OCI-LY3 (cell line): Measurements from ENCODE around the gene SLC12A4.

Experiments
- H2AFZ ChIP-seq: fragments of 200-600, 300-600 bp; shearing (Covaris generic); 2 replicates; pipeline ENCODE4 v1.6.0; 2014; ENCODE audit warnings: antibody characterized with exemption, low read depth, low read length
- H3K27ac ChIP-seq: fragments of 200-600, 300-600 bp; sonication (generic); 2 replicates; pipeline ENCODE4 v1.5.1; 2014; ENCODE audit warnings: mild to moderate bottlenecking, low read length, moderate library complexity, mixed read lengths
- H3K27me3 ChIP-seq: fragments of 200-600, 300-600 bp; sonication (generic); 2 replicates; pipeline ENCODE4 v1.6.1; 2014; ENCODE audit warnings: low read depth, low read length, mixed read lengths
- H3K36me3 ChIP-seq: fragments of 200-600, 300-600 bp; sonication (generic); replicated peaks from 2 replicates; pipeline ENCODE3; 2014; ENCODE audit warnings: low read depth, low read length, mixed read lengths
- H3K4me1 ChIP-seq: fragments of 300-600, 200-600 bp; sonication (generic); 2 replicates; pipeline ENCODE4 v1.6.1; 2014; ENCODE audit warnings: low read length, mixed read lengths
- H3K4me2 ChIP-seq: fragments of 200-600, 300-600 bp; sonication (generic); 2 replicates; pipeline ENCODE4 v1.6.1; 2014; ENCODE audit warnings: low read length, mixed read lengths
- H3K4me3 ChIP-seq: fragments of 300-600, 200-600 bp; sonication (generic); 2 replicates; pipeline ENCODE4 v1.5.1; 2014; ENCODE audit warnings: antibody characterized with exemption, mild to moderate bottlenecking, low read length, moderate library complexity
- H3K79me2 ChIP-seq: fragments of 300-600, 200-600 bp; shearing (Covaris generic); 2 replicates; pipeline ENCODE4 v1.6.1; 2014; ENCODE audit warnings: mild to moderate bottlenecking, low read length, mixed read lengths
- H3K9ac ChIP-seq: fragments of 300-600, 200-600 bp; shearing (Covaris generic); 2 replicates; pipeline ENCODE4 v1.6.0; 2014; ENCODE audit warnings: mild to moderate bottlenecking, low read length, moderate library complexity
- H3K9me3 ChIP-seq: fragments of 200-600, 300-600 bp; shearing (Covaris generic); 2 replicates; pipeline ENCODE4 v1.6.1; 2014; ENCODE audit warnings: low read length, mixed read lengths; ENCODE audit not compliant: insufficient read depth
- H4K20me1 ChIP-seq: fragments of 200-600, 300-600 bp; sonication (generic); 2 replicates; pipeline ENCODE4 v1.6.1; 2016; ENCODE audit warnings: low read length, mixed read lengths; ENCODE audit not compliant: insufficient read depth
- EZH2phosphoT487 ChIP-seq: fragments of 200-600 bp; shearing (Covaris generic); IDR thresholded peaks from 2 replicates; pipeline ENCODE4 v1.6.1; 2018; ENCODE audit warnings: antibody characterized with exemption, mixed run types, low read depth
- TF ChIP-seq, protein P1 (sequence below): fragments of 200-600, 300-600 bp; sonication (generic); IDR thresholded peaks from 2 replicates; pipeline ENCODE4 v1.5.1; 2014; ENCODE audit warnings: antibody characterized with exemption, low read length, low read depth

Gene SLC12A4

DNA sequence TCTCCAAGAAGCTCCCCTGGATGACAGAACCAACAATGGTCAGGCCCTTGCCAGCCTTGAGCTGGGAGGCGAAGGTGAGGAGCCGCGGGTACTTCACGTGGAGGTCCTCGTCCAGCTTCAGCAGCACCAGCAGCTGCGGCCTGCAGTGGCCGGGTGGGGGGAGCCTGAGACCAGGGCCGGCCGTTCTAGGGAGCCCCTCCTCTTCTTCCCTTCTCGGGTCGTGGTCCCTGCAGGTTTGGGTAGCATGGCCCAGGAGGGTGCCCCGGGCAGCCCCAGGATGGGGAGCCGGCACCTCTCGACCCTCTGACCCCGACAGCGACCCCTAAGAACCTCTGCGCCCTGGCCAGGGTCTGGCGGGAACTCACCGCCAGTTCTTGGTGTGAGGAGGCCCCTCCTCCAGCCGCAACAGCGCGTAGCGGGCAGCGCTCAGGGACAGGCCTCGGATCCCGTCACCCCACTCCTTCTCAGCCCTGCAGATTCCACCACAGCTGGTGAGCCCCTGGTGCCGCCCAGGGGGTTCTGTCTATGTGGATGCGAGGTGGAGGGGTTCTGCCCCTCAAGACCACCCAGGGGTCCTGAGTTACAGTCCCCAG, 21.4 kb downstream of the SLC12A4 start:
- Histone ChIP-seq H3K9me3 (no peaks in the 10 kb centered on the region), H3K27me3 (no peaks in the 10 kb centered on the region), H3K27ac (no peak overlapping the region), H4K20me1 (peaks cover 14% of the 10 kb centered on the region; the same call in 1 of the 2 replicates), H3K9ac (no peak overlapping the region), H3K4me1 (no peaks in the 10 kb centered on the region), H3K4me2 (no peak overlapping the region), H3K79me2 (no peaks in the 10 kb centered on the region), H3K36me3 (peaks cover 30% of the 10 kb centered on the region), H3K4me3 (no peak overlapping the region), H2AFZ (no peak overlapping the region)
- TF ChIP-seq EZH2phosphoT487 = no peak
- TF ChIP-seq, protein P1, sequence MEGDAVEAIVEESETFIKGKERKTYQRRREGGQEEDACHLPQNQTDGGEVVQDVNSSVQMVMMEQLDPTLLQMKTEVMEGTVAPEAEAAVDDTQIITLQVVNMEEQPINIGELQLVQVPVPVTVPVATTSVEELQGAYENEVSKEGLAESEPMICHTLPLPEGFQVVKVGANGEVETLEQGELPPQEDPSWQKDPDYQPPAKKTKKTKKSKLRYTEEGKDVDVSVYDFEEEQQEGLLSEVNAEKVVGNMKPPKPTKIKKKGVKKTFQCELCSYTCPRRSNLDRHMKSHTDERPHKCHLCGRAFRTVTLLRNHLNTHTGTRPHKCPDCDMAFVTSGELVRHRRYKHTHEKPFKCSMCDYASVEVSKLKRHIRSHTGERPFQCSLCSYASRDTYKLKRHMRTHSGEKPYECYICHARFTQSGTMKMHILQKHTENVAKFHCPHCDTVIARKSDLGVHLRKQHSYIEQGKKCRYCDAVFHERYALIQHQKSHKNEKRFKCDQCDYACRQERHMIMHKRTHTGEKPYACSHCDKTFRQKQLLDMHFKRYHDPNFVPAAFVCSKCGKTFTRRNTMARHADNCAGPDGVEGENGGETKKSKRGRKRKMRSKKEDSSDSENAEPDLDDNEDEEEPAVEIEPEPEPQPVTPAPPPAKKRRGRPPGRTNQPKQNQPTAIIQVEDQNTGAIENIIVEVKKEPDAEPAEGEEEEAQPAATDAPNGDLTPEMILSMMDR = no peak

- Histone ChIP-seq H4K20me1 (peaks cover 18% of the 10 kb centered on the region; the same call in 1 of the 2 replicates), H3K27me3 (no peaks in the 10 kb centered on the region), H3K9ac (no peak overlapping the region), H3K4me1 (no peaks in the 10 kb centered on the region), H3K4me3 (no peak overlapping the region), H3K4me2 (no peak overlapping the region), H3K79me2 (no peaks in the 10 kb centered on the region), H3K9me3 (no peaks in the 10 kb centered on the region), H2AFZ (no peak overlapping the region), H3K36me3 (peaks cover 31% of the 10 kb centered on the region), H3K27ac (no peak overlapping the region)
- TF ChIP-seq, protein P1 = no peak
- no peak for TF ChIP-seq EZH2phosphoT487
These were observed 22.3 kb downstream of the SLC12A4 start for GRCh38 chr16:67946128-67946569.

DNA sequence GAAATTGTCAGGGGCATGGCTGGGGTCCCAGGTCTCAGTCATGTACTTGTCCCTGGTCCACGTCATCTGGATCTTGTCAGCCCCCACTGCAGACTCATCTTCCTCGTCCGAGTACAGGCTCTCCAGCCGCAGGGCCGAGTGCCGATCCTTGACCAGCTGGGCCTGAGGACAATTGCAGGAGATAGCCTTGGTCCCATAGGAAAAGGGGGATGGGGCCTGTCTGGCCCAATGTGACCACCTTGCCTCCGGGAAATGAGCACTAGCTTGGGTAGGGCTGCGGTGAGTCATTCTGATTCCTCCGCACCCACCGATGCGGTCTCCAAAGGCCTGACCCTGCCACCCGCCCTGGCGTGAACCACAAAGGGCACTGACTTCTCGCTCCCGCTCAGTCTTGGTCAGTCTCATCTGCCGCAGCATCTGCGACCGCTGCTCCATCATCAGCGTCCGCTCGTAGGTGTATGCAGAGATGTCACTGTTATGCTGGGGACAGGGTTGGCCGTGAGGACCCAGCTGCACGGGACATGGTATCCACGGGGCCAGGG, 23.0 kb downstream of the SLC12A4 start:
- Histone ChIP-seq H3K79me2 (no peaks in the 10 kb centered on the region), H3K9ac (no peak overlapping the region), H4K20me1 (peaks cover 18% of the 10 kb centered on the region; the same call in 1 of the 2 replicates), H3K27me3 (no peaks in the 10 kb centered on the region), H3K27ac (no peak overlapping the region), H3K9me3 (no peaks in the 10 kb centered on the region), H3K36me3 (peaks cover 30% of the 10 kb centered on the region), H3K4me1 (no peaks in the 10 kb centered on the region), H2AFZ (no peak overlapping the region), H3K4me2 (no peak overlapping the region), H3K4me3 (no peak overlapping the region)
- TF ChIP-seq, protein P1 = no peak
- no peak for TF ChIP-seq EZH2phosphoT487

- Histone ChIP-seq H3K36me3 (peaks cover 37% of the 10 kb centered on the region), H3K4me2 (no peak overlapping the region), H2AFZ (no peak overlapping the region), H4K20me1 (peaks cover 18% of the 10 kb centered on the region; the same call in 1 of the 2 replicates), H3K9me3 (no peaks in the 10 kb centered on the region), H3K79me2 (no peaks in the 10 kb centered on the region; the same call in 1 of the 2 replicates), H3K27ac (no peak overlapping the region), H3K4me1 (no peaks in the 10 kb centered on the region), H3K27me3 (no peaks in the 10 kb centered on the region), H3K4me3 (no peak overlapping the region), H3K9ac (no peak overlapping the region)
- TF ChIP-seq, protein P1 = no peak
- no peak for TF ChIP-seq EZH2phosphoT487
These were observed 23.6 kb downstream of the SLC12A4 start for GRCh38 chr16:67944690-67945391.
